CD4-positive, alpha-beta T cell (primary cell): ENCODE measurements around the gene ECI2. TPM values are rescaled to one million over a fixed set of nuclear protein-coding genes. Genes with fewer than 3 reads are reported as not detected.

ENCODE experiments used
- ATAC-seq: fragments of 200-7000 bp; cut with Tn5 transposase; one replicate; pipeline ENCODE4 v1.10.0; 2022; ENCODE audit warnings: mild to moderate bottlenecking; ENCODE audit not compliant: poor library complexity
- CTCF ChIA-PET: fragments of 350-600 bp; sonication (Branson Sonifier 250); formaldehyde crosslinking; loops from one replicate; lab custom pipeline; 2021; ENCODE audit warnings: antibody characterized with exemption, inconsistent platforms; lab: Charles Lee
- POLR2A ChIA-PET: fragments of 350-600 bp; sonication (Branson Sonifier 250); formaldehyde crosslinking; loops from one replicate; lab custom pipeline; 2021; ENCODE audit warnings: antibody characterized with exemption, inconsistent platforms; lab: Charles Lee
- DNase-seq, 14 experiments: peaks; one replicate each; pipeline ENCODE4 v3.0.0-alpha.2; 2013 to 2020; ENCODE audit warnings: mixed read lengths in 2 of 14
- H3K27ac ChIP-seq, 2 donors: one replicate each; pipeline versions ENCODE4 v1.5.1 to v1.7.0; 2013; ENCODE audit warnings: low read length in 2 of 2, low read depth in 1 of 2, mild to moderate bottlenecking in 1 of 2
- H3K27me3 ChIP-seq, 2 experiments: 1 replicate in 1 of 2; 2 replicates in 1 of 2; pipeline versions ENCODE4 v1.6.1 to v1.7.0; 2013; ENCODE audit warnings: low read length in 2 of 2, control low read depth in 1 of 2, mild to moderate bottlenecking in 1 of 2, moderate library complexity in 1 of 2; ENCODE audit not compliant: insufficient read depth in 2 of 2, control insufficient read depth in 1 of 2
- H3K36me3 ChIP-seq: one replicate; pipeline ENCODE4 v1.6.1; 2013; ENCODE audit warnings: low read length, control low read depth; ENCODE audit not compliant: insufficient read depth
- H3K4me1 ChIP-seq: one replicate; pipeline ENCODE4 v1.6.1; 2013; ENCODE audit warnings: low read length, control low read depth; ENCODE audit not compliant: insufficient read depth
- H3K4me3 ChIP-seq: one replicate; pipeline ENCODE4 v1.5.1; 2013; ENCODE audit warnings: mild to moderate bottlenecking, low read length, moderate library complexity
- H3K9me3 ChIP-seq, 2 experiments: 1 replicate in 1 of 2; 2 replicates in 1 of 2; pipeline versions ENCODE4 v1.6.1 to v1.7.0; 2013; ENCODE audit warnings: low read length in 2 of 2, mild to moderate bottlenecking in 2 of 2, control low read depth in 1 of 2, moderate library complexity in 1 of 2; ENCODE audit not compliant: control insufficient read depth in 1 of 2, insufficient read depth in 1 of 2
- H3K27ac Mint-ChIP-seq: one replicate; pipeline ENCODE4 v1.8.0; 2020; ENCODE audit warnings: mixed read lengths
- H3K27me3 Mint-ChIP-seq: one replicate; pipeline ENCODE4 v1.8.0; 2021; ENCODE audit warnings: mixed read lengths
- H3K36me3 Mint-ChIP-seq: one replicate; pipeline ENCODE4 v1.8.0; 2021; ENCODE audit warnings: low read depth, mixed read lengths
- H3K4me1 Mint-ChIP-seq: one replicate; pipeline ENCODE4 v1.8.0; 2021; ENCODE audit warnings: low read depth, mixed read lengths
- H3K4me3 Mint-ChIP-seq: one replicate; pipeline ENCODE4 v1.8.0; 2020; ENCODE audit warnings: mild to moderate bottlenecking, mixed read lengths
- H3K9me3 Mint-ChIP-seq: one replicate; pipeline ENCODE4 v1.8.0; 2020; ENCODE audit warnings: mixed read lengths
- CTCF ChIP-seq: fragments of 200-600 bp; IDR thresholded peaks from one replicate; pipeline ENCODE4 v1.8.0; 2022; ENCODE audit warnings: antibody characterized with exemption, mild to moderate bottlenecking
- intact Hi-C, 2 experiments: fragments of 100-400 bp; cut with DNase I in 1 of 2; cut with micrococcal nuclease in 1 of 2; formaldehyde crosslinking; loops; one replicate each; pipeline versions ENCODE4 v1.15.1 to v1.9.0; 2023 to 2025; cut with DNase I, micrococcal nuclease
- total RNA-seq, 174 experiments: library from RNA in 2 of 174; stranded (reverse) in 2 of 174; gene quantifications; one replicate each; pipeline ENCODE4 v1.2.3 and lab custom pipeline; 2021 to 2026

ECI2 gene
- total RNA-seq, 2 experiments from 2014 or later, result 25.6 to 30.1 TPM

DNA sequence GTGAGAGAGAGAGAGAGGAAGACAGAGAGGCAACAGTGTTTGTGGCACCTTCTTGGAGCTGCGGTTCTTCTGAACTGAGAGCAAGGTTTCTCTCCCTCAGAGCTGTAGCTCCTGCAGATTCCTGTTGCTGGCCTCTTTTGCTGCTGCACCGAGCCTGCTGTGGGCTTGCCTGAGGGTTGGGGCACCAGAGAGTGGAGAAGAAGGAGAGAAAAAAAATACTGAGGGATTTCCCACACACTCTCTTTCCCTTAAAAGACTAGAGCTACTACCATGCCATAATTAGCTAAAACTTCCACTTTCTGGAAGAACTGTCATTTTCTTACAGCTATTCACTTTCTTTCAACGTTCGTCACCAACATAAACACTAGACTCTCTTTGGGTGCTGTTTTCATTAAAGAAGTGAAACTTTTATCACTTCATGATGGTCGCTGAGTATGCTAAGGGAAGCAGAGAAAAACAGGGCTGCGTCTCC lies 18.2 kb upstream of the ECI2 start:
- ATAC-seq (no peak), DNase-seq (no peak)
- Mint-ChIP-seq H3K9me3 (no peaks in the 10 kb centered on the region), H3K4me1 (peaks cover 5% of the 10 kb centered on the region), H3K4me3 (no peak overlapping the region), H3K36me3 (no peaks in the 10 kb centered on the region), H3K27me3 (peaks cover 15% of the 10 kb centered on the region), H3K27ac (no peak overlapping the region)
- Histone ChIP-seq H3K27ac (no peak overlapping the region), H3K27me3 (no peaks in the 10 kb centered on the region), H3K9me3 (no peaks in the 10 kb centered on the region), H3K4me1 (no peaks in the 10 kb centered on the region), H3K4me3 (no peak overlapping the region), H3K36me3 (no peaks in the 10 kb centered on the region)
- no peak for TF ChIP-seq CTCF
- intact Hi-C loops, result no loop called here
- POLR2A ChIA-PET, result no interaction called here
- CTCF ChIA-PET, result no interaction called here

DNA sequence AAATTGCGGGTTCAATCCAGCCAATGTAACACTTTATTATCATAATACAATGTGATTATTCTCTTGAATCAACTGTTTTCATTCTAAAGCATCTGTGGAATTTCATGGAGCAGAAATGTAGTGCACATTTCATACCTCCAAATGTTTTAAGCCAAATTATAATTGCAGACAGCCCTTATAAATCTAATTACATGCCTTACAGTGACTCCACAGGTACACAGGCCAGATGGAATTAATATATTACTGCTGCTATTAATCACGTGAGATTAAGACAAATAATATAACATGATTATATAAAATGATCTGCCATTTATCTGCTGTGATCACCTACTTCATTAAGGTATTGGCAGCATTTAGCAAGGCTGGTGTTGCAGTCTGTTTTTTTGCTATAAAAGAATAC lies 9.7 kb upstream of the ECI2 start:
- Histone ChIP-seq H3K27ac (no peak overlapping the region), H3K4me1 (no peaks in the 10 kb centered on the region), H3K9me3 (no peaks in the 10 kb centered on the region), H3K4me3 (no peak overlapping the region), H3K36me3 (no peaks in the 10 kb centered on the region), H3K27me3 (no peaks in the 10 kb centered on the region)
- no peak overlapping the region for H3K27ac Mint-ChIP-seq
- H3K9me3 Mint-ChIP-seq, result no peaks in the 10 kb centered on the region
- DNase-seq (no peak), ATAC-seq (no peak)
- H3K27me3 Mint-ChIP-seq, result no peaks in the 10 kb centered on the region
- intact Hi-C loops, result no loop called here
- ChIA-PET CTCF (interaction anchor here (1.6 kb wide), 1 partner anchor 11 kb away, joined by 5 read pairs; no protein-coding TSS in a partner anchor), POLR2A (interaction anchor here (1.2 kb wide), 1 partner anchor 10 kb away, joined by 4 read pairs; the partner anchor contains the start of gene ECI2)
- no peaks in the 10 kb centered on the region for H3K4me1 Mint-ChIP-seq
- no peaks in the 10 kb centered on the region for H3K36me3 Mint-ChIP-seq
- no peak for TF ChIP-seq CTCF
- no peak overlapping the region for H3K4me3 Mint-ChIP-seq

- DNase-seq, result peak in 1 of 14 experiments; percentile 14
These were observed 3.9 kb upstream of the ECI2 start for GRCh38 chr6:4139272-4139671.

More at GRCh38 chr6:4139272-4139671, 3.9 kb upstream of the ECI2 start:
- intact Hi-C loops, result loop anchor here (5.0 to 10.0 kb wide), 11 partner anchors 117 to 1894 kb away; partner anchors contain the start of genes BPHL (in 1 of the 2), CDYL (in 1 of the 2), FAM50B (in 1 of the 2) and FARS2 (in 1 of the 2)
- ChIA-PET CTCF (interaction anchor here (5.8 kb wide), 1 partner anchor 17 kb away, joined by 25 read pairs; no protein-coding TSS in a partner anchor), POLR2A (interaction anchor here (1.7 kb wide), 1 partner anchor 118 kb away, joined by 4 read pairs; a partner anchor contains a TSS)
- H3K27me3 Mint-ChIP-seq, result no peaks in the 10 kb centered on the region
- H3K27ac Mint-ChIP-seq, result no peak overlapping the region
- H3K9me3 Mint-ChIP-seq, result no peaks in the 10 kb centered on the region
- H3K4me3 Mint-ChIP-seq, result no peak overlapping the region
- Histone ChIP-seq H3K4me3 (no peak overlapping the region), H3K36me3 (no peaks in the 10 kb centered on the region), H3K27ac (no peak overlapping the region), H3K4me1 (peaks cover 19% of the 10 kb centered on the region), H3K27me3 (no peaks in the 10 kb centered on the region), H3K9me3 (no peaks in the 10 kb centered on the region)
- peaks cover 10% of the 10 kb centered on the region for H3K36me3 Mint-ChIP-seq
- peaks cover 33% of the 10 kb centered on the region for H3K4me1 Mint-ChIP-seq
- ATAC-seq, result no peak
- TF ChIP-seq CTCF, result no peak
